HS-5 (cell line): ENCODE data around the gene SAT1.

Experiments
- DNase-seq: peaks from one replicate; pipeline ENCODE4 v3.0.0-alpha.2; 2012; ENCODE audit warnings: low read depth

The SAT1 gene

DNA sequence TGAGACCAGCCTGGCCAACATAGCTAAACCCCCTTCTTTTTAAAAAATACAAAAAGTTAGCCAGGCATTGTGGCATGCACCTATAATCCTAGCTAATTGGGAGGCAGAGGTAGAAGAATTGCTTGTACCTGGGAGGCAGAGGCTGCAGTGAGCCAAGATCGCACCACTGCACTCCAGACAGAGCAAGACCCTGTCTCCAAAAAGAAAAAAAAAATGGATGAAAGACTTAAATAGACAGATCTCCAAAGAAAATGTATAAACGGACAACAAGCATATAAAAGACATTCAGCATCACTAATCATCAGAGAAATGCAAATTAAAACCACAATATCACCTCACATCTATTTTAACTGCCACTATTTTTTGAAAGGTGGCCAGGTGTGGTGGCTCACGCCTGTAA lies 6.6 kb upstream of the SAT1 start:
- DNase-seq: no peak

GRCh38 chrX:23779025-23779424 lies 3.9 kb upstream of the SAT1 start:
- DNase-seq: peak; percentile 50

DNA sequence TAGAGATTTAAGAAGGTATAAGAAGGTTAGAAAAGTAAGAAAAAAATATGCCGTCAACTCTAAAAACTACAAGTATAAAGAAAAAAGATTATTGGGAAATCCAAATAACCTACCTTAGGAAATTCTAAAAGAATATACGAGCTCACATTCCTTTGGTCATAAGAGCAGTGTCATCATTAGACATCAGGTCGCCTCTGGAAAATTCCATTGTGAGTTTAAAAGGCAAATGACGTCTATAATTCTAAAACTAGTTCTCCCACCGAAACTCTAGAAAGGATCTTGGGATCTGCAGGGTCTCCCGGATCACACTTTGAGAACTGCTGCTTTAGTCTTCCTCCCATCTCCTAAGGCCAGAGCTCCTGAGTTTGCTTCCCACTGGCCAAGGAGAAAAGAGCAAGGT lies 518 bp upstream of the SAT1 start:
- no peak for DNase-seq

DNA sequence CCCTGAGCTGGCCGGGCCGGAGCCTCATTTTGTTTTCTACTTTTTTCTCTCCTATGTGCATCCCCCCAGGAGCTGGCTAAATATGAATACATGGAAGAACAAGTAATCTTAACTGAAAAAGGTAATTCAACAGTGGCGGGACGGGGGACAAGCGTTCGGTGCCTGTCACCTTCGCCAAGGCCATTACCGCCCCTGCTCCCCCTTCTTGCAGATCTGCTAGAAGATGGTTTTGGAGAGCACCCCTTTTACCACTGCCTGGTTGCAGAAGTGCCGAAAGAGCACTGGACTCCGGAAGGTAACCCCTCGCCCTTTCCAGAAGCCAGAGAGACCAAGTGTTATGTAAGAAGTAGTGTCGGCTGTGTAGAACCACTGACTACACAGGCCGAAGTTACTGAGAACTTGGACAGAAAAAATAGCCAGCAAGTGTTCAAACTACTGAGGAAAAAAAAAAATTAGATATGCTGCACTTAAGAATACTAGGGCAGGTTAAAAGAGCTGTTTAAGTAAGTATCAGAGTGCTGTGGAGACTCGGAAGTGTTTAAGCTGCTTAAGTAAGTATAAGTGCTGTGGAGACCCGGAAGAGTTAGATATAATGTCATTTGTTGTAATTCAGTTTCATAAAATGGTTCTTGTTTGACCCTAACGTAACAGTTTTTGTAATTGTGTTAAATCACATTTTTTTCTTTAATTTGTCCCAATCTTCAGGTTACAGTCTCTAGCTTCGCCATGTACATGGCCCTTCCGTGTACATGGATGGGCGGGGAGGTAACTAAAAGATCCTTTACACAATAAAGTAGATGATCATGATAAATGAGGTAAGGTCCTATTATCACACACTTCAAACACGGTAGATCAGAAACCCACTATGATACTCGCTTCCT lies 856 bp downstream of the SAT1 start:
- DNase-seq: no peak

- peak; percentile 56 for DNase-seq
Observed at GRCh38 chrX:23784470-23785331, 1.7 kb downstream of the SAT1 start.

DNA sequence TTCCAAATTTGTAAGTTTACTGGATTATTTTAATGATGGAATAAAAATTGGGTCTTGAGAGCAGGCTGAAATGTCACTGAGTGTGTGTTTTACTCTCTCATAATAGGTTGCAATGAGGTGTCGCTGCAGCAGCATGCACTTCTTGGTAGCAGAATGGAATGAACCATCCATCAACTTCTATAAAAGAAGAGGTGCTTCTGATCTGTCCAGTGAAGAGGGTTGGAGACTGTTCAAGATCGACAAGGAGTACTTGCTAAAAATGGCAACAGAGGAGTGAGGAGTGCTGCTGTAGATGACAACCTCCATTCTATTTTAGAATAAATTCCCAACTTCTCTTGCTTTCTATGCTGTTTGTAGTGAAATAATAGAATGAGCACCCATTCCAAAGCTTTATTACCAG lies 2.6 kb downstream of the SAT1 start:
- no peak for DNase-seq

- DNase-seq: no peak
Observed at GRCh38 chrX:23786268-23786815, 3.4 kb downstream of the SAT1 start.

DNA sequence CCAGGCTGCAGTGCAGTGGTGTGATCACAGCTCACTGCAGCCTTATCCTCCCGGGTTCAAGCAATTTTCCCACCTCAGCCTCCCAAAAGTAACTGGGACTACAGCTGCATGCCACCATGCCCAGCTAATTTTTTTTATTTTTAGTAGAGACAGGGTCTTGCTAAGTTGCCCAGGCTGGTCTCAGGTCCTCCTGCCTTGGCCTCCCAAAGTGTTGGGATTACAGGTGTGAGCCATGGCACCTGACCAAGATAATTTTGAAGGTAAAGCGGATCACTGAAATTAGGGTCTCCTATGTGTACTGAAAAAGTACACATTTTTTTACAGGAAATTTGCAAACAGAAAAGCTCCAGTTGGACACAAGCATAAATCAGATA lies 4.8 kb downstream of the SAT1 start:
- no peak for DNase-seq

DNA sequence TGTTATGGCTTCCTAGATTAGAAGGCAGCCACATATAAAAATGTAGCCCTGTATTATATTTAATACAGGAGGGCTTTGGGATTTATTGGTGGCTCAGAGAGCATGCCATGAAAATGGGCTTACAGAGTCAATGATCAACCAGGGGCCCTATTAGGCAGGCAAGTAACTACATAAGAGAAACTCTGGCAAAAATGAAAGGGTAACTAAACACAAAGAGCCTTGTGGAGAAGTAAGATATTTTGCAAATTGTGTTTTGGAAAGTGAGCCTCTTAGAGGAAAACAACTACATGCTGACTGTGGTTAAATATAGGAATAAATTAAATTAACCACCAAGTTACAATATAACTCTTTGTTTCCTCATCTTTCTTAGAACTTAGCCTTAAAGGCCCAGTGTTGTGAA lies 5.5 kb downstream of the SAT1 start:
- no peak for DNase-seq

- no peak for DNase-seq
Observed at GRCh38 chrX:23788946-23789345, 6.0 kb downstream of the SAT1 start.

- no peak for DNase-seq
Observed at GRCh38 chrX:23789386-23790154, 6.6 kb downstream of the SAT1 start.

GRCh38 chrX:23790155-23790497 lies 7.2 kb downstream of the SAT1 start:
- no peak for DNase-seq

GRCh38 chrX:23792861-23793553 lies 10.0 kb downstream of the SAT1 start:
- DNase-seq: no peak

DNA sequence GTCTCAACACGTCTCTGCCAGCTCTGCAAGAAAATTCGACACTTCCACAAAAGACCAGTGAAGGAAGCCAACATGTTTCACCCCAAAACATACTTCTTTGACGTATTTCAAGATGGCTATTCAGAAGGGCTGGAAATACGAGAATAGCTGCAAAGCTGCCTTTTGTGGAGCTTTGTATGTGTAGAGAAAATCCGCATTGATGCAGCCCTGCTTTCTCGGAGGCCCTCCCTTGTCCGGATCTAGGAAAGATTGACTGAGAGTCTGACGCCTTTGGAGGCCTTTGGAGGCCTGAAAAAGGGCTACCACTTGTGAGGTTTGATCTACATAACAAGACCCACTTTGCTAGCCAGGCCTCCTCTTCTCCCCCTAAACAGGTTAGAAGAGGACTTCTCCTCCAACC lies 12.2 kb downstream of the SAT1 start:
- no peak for DNase-seq

DNA sequence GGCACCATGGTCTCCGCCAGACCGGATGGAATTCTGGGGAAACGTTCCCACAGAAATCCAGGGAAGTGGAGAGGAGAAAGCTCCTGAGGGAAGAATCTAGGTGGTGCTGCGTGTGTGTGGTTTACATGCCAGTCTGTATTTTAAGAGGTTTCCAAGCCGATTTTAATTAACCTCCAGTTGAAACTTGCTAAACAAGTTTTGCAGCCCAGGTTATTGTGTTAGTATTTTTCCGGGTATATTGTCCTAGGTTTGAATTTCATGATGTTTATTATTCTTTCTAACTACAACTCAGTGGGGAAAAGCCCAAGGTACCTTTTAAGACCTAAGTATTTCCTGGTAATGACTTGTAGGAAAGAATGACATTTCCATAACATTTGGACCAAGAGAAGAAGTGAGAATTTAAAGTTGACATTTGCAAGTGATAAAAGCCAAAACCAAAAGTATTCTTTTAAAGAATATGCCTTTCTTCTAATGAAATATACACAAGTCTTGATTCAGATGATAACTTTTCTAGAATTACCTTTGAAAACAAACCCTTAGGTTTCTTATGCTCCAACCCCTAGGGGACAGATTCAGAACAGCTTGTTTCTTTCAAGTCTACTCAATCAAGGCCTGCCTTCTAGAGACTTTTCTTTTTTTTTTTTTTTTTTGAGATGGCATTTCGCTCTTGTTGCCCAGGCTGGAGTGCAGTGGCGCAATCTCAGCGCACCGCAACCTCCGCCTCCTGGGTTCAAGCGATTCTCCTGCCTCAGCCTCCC lies 14.6 kb downstream of the SAT1 start:
- DNase-seq: no peak

DNA sequence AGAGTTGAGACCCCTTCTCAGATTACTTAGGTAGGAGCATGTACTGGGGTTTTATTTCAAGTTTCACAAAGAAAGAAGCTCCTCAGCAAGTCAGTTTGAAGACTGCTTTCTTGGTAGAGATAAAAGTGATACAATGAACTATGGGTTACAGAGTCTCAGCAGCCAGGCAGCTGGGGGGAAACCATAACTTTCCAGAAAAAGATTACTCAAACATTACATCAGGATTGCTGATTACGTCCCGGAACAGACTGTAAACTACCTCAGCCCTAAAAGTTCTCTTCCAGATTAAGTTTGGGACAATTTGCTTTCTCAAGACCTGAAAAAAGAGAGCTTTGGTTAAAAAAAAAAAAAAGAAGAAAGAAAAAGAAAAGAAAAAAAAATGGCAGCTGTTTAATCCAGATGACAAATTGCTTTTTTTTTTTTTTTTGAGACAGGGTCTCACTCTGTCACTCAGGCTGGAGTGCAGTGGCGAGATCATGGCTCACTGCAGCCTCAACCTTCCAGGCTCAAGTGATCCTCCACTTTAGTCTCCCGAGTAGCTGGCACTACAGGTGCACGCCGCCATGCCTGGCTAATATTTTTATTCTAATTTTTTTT lies 16.6 kb downstream of the SAT1 start:
- no peak for DNase-seq

- no peak for DNase-seq
Observed at GRCh38 chrX:23802431-23802830, 19.5 kb downstream of the SAT1 start.

DNA sequence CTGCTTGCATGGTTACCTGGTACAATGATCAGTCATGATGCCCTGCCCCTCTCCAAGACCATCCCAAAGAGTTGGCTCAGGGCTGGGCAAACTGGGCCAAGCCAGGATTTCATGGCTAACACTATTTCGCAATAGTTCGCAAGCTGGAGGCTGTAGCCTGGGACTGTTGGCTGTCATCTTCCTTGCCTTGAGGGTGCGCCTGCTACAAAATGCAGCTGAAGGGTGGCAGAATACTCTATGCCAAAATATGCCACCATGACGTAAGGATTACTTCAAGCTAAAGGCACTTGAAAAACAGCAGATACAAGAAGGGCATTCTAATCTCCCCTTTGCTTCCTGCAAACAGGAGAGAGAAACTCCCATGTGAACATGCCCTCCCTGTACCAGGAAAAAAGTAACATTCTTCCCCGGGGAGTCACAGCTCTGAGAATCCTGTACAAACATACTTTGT lies 21.0 kb downstream of the SAT1 start:
- no peak for DNase-seq

GRCh38 chrX:23804578-23804977 lies 21.6 kb downstream of the SAT1 start:
- DNase-seq: no peak

DNA sequence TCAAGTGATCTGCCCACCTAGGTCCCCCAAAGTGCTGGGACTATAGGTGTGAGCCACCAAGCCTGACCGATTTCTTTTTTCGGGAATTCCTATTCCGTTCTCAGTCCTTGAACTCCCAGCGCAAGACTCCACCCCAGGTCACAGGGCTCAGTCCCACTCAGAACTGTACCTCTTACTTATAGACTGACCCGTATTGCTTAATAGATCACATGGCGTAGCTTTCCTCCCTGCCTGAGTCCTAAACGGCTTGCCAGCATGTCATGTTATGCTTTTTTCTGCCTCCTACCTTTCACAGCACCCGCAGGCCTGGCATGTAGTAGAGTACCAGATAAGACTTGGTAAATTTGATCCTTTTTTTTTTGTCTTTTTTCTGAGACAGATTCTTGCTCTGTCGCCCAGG lies 22.4 kb downstream of the SAT1 start:
- no peak for DNase-seq
